GM19023 (cell line): ENCODE measurements around the gene PWP1.

Experiments
- ATAC-seq: cut with Tn5 transposase; IDR thresholded peaks from one replicate; pipeline ENCODE4 v1.9.1; 2021; ENCODE audit warnings: mild to moderate bottlenecking, moderate library complexity; ENCODE audit not compliant: unreplicated experiment

Gene PWP1

DNA sequence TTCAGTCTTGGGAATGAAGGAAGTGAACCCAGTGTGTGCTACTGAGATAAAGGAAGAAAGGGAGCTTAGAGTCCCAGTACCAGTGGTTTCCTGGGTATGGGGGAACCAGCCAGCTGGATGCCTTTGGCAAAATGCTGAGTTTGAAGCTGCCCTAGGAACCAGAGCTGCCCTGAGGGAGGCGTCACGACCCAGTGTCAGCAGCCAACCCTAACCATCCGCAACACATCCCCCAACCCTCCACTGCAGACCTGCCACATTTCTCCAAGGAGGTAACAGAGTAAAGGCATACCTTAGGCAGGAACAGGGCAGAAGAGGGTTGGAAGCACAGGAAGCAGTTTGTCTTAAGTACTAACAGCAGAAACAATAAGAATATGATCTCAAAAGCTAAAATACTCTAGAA is 46.8 kb downstream of the PWP1 start:
- ATAC-seq = no peak

DNA sequence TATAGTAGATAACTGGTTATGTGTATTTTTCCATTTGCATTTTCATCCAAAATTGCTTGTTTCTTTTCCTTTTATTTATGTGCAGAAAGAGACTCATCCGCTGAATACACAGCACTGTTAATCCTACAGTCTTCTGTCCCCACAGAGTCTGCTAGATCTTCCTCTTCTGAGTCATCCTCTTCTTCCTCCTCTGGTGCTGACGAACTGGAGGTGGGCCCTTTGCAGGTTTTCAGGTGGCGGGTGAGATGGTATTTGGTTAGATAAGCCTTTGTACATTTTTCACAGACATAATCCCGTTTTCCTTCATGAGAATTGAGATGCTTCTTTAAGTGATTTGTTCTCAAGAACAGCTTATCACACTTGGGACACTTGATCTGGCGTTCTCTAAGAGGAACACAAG is 48.5 kb downstream of the PWP1 start:
- no peak for ATAC-seq

DNA sequence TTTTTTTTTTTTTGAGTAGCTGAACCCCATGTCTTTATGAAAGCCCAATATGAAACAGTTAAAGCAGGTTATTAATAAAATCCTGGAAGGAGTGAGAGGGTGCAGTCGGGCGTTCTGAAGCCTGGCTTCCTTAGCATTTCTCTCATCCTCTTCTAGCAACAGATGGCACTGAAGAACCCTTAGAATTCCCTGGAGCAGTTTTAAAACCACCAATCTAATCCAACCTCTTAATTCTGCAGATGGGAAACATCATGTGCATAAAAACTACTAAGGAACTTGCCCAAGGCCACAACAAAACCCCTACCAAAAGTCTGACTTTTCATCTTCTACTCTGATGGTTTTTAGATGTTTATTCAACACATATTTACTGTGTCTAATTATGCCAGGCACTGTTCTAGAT is 50.2 kb downstream of the PWP1 start:
- no peak for ATAC-seq

DNA sequence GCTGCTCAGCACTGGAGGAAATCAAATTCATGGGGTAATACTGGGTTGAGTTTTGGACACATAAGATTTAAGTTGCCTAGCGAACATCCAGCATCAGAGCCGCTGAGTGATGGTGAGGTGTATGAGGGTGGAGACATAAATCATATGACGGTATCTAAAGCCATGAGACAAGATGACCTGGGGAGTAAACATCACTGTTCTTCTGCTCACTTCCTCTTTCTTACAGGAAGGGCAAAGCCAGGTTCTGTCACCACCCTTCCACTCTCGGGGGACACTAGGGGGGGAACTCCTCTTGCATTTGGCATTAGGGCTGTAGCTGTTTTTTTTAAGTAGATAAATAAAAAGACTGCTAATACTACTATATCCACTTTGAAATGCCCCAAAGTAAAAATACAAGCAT is 51.3 kb downstream of the PWP1 start:
- peak; percentile 91 for ATAC-seq

DNA sequence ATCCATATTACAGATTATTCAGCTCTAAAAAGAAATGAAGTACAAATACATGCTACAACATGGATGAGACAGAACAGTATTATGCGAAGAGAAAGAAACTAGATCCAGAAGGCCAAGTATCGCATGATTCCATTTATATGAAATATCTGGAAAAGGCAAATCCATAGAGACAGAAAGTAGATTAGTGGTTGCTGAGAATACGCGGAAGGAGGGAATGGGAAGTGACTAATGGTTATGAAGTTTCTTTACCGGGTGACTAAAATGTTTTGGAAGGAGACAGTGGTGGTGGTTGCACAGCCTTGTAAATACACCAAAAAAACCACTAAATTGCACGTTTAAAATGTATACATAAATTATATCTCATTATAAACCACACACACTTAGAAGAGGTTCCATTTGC is 62.9 kb downstream of the PWP1 start:
- no peak for ATAC-seq

DNA sequence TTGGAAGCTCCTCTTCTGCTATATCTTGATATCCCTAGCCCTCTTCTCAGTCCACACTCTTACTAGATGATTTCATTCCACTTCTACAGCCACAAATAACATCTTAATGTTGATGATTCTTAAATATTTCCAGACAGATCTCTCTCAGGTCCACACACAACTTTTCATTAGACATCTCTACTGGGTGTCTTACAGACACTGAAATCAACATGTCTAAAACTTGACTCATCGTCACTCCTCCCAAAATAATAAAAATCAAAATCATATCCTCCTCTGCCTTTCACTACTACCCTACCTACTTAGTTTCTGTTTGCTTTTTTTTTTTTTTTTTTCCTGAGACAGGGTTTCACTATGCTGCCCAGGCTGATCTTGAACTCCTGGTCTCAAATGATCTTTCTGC is 63.5 kb downstream of the PWP1 start:
- ATAC-seq = no peak

DNA sequence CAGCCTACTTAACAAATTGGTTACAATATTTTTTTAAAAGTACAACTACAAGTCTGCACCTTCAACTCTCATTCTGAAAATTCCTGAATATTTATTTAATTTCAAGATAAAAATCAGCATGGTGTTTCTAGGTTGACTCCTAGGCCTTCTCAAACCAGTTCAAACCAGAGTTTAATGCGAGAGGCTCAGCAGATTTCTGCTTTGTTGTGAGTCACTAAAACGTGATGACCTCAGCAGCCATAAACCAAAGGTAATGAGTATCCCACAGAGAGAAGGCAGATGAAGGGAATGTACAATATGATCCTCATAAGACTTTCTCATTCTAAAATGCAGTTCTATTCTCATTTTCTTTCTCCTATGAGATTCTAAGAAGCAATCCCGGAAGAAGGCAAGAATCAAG is 73.8 kb downstream of the PWP1 start:
- no peak for ATAC-seq

DNA sequence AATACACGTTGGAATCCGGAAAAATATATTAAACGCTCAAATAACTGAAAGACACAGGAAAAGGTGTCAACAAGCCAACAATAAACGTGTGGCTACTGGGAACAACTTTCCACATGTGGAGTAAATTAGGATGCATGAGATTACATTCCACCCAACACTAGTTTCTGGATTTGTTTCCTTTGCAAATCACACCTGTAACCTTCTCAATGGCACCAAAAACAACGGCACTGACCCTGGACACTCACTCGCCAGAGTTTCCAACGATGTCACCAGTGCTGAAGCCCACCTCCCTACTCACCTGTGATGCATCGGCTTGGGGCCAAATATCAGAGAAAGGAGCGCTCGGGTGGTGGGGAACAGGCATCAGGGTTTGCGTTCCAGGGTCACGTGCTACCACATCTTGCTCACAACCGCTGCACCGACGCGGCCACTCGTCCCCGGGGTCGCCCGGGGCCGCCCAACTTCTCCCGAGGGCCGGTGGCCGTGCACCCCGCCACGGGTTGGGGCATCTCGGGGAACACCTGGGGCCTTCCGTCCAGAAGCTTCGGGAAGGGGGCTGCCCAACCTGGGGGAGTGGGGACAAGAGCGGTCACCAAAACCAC is 74.7 kb downstream of the PWP1 start:
- ATAC-seq = peak; percentile 26

DNA sequence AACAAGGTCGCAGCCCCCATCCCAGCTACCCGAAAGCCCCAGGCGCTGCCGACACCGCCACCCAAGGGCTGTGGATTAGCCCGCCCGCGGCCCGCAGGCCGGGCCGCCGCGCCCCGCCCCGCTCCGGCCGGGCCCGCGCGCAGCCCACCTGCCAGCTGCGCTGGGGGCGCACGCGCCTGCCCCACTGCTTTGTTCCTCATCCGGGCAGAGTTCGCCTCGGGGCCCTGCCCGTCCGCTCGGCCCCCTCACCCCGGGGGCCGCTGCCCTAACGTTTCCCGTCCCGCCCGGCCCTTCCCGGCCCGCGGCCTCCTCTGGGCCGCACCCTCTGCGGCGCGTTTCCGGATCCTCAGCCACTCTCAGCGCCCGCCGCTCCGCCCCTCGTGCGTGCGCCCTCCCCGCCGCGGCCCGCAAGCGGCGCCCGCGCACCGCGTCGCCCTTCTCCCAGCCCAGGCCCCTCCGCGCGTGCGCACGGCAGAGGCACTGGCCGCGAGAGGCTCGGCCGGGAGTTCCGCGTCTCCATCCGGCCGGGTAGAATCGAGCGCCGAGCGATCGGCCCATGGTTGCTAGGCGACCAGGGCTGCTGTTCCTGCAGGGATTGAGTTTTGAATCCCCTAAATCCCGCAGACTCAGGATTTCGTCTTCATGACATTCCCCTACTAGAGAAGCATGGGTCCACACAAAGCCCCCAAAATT is 75.4 kb downstream of the PWP1 start, which contains the start of gene PRDM4:
Gene PRDM4 (minus strand): TSS at position 329 of the 693 bp plus-strand sequence. CDS start 622 bp downstream, outside the sequence.
- peak; percentile 96 for ATAC-seq

DNA sequence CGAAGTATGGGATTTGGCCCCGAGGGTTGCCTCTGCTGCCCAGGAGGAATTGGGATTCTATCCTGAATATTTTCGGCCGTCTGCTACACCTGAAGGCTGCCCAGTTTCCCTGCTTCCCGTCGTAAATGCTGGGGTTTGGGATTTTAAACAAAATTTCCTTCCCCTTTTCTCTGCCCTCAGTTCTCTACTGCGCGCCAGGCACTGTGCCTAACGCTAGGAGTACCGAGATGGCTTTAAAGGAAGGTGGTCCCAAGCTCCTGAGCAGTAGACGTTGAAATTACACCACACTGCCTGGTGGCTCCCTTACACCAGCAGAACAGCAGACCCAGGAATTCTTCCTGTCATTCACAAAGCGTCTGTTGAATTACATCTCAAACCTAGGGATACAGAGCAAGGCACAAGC is 75.9 kb downstream of the PWP1 start:
- no peak for ATAC-seq
